CD4-positive, alpha-beta T cell treated with Interleukin-21 for 1 hour (primary cell): ENCODE data around the gene DYNLT5.
"Not testable (repeated sequence)": the region's sequence is repeated elsewhere in the genome, so short reads cannot be mapped to it uniquely, and the experiment has no call there.

ENCODE experiments used
- DNase-seq: peaks from one replicate; pipeline ENCODE4 v3.0.0-alpha.2; 2020

The DYNLT5 gene

DNA sequence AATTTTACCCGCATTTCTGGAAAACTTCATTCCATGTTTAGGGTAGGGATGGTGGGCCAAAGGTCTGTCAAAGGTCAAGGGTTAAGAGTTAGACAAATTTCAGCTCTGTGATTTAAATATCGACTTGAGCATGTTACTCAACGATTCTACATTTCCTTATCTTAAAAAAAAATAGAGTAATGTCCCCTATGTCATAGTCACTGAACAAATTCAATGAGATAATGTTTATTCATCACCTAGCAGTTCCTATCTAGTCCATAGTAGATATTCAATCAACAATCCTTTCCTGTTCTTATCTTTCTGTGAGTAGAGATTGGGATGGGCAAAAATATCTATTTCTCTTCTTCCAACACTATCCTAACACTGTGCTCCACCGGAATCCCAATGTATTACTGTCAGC is 1.1 kb upstream of the DYNLT5 start:
- DNase-seq: no peak

DNA sequence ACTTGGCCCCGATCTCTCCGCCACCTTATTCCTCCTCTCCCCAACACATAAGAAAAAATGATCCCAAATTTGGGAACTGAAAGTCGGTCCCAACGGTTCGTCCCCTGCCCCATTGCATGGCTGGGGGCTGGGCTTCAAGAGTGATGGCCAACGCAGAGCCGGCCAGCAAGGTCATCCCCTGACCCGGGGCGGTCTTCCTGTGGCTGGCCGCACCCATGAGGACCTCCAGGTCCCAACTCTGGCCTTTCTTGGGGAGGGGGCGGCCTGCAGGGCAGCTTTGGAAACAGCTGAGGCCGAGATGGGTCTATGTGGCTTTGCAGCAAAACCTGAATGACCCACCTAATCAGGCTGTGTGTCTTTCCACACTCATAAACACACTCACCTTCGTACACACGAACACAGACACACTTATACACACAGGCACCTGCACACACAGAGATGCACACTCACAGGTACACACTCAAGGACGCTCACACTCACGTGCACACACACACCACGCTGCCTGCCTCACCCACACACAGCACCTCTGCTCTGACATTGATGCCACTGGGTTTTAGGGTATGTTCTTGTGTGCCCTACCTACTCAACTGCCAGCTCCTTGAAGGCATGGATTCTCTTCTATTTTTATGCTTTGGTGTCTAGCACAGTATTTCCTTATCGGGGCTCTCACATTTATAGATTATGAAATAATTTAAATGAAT is 562 bp downstream of the DYNLT5 start:
- no peak for DNase-seq

DNA sequence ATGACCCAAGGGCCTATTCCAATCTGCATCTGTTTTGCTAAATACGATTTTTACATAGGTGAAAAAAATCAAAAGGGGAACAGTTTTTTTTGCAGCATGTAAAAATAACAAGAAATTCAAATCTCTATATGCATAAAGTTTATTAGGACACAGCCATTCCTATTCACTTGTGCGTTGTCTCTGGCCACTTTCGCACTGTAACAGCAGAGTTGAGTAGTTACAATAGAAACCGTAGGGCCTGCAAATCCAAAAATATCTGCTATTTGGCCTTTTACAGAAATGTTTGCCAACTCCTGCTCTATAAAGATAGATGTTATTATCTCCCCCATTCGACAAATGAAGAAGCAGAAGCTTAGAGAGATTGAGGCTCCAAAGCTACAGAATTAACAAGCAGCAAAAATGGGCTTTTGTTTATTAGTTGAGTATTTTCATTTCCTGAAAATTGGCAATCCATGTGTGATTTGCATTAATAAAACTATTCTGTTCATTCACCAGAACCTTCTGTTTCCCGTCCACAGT is 5.5 kb downstream of the DYNLT5 start:
- no peak for DNase-seq

DNA sequence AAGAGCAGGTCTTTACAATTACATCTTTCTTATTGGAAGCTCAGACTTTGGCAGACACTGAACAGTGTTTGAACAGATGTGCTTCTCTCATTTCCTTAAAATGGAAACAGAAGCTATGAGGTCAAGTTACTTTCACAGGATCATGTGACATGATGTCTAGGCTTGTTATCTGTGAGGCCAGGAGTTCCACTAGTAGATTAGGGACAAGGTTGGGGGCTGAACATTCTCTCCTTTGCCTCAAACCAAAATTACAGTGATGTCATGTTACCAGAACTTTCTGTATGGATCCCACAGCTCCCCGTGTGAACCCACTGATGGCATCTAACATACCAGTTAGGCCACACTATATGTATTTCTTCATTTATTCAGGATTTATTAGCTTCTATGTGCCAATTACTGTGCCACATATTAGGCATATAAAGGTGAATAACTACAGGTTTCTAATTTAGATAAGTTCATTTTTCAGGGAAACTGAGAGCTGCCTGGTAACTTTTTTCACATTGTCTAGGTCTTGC is 6.0 kb downstream of the DYNLT5 start:
- no peak for DNase-seq

DNA sequence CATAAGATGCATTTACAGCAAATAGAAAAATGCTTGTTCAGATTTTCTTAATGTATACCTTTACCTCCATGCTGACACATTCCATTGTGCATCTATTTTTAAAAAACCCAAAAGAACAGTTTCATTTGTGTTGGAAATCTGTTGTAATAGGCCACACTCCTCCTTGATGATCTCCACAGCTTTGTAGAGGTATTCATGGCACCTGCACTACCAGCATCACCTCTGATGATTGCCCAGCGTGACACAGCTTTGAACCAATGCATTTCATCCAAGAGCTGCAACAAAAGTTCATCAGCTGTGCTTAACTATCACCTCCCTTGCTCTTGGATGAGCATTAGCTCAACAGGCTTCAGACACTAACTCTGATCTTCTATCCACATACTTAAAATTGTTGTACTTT is 8.2 kb downstream of the DYNLT5 start:
- DNase-seq: no peak

DNA sequence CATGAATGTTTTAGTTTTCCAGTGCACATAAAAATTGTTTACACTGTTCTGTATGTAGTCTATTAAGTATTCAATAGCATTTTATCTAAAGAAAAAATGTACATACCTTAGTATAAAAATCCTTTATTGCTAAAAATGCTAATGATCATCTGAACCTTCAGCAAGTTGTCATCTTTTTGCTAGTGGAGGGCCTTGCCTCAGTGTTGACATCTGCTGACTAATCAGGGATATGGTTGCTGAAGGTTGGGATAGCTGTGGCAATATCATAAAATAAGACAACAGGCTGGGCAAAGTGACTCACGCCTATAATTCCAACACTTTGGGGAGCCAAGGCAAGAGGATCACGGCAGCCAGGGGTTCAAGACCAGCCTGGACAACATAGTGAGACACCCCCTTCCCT is 9.0 kb downstream of the DYNLT5 start:
- no peak for DNase-seq

DNA sequence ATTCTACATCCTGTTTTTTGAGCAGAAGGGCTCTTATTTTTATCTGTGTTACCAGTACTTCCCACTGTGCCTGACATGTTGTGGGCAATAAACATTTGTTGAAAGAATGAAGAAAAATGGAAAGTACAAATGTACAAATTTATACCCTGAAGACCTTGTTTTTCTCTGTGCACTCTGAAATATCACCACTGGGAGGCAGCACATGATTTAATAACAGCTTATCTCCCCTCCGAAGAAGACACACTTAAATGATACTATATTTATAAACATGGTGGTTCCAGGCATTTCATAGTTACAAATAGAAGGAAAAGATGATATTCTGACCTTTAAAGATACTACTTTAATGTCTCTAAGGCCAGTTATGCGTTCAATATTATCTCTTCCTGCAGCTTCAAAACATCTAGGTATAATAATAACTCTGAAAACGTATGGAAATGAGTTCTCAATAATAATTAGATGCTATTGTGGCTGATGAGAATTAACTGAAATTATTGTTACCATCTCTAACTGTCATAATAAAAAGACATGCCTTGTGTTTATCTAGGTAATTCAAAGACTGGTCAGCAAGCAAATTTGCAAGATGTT is 12.8 kb downstream of the DYNLT5 start:
- DNase-seq: peak; percentile 68

DNA sequence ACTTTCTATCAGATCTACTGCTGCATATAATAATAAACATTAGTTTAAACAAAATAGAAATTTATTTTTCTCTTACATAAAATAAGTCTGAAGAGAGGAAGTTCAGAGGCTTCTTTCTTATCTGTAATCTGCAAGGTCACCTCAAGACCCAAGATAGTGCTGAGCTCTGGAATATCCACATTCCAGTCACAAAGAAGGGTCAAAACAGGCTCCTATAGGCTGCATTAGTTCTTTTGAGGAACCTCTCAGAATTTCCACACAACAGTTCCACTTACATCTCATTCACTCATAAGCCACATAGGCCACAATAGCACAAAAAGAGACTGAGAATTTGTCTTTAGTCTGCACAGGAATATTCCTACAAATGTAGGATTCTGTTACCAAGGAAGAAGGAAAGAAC is 15.4 kb downstream of the DYNLT5 start:
- no peak for DNase-seq

DNA sequence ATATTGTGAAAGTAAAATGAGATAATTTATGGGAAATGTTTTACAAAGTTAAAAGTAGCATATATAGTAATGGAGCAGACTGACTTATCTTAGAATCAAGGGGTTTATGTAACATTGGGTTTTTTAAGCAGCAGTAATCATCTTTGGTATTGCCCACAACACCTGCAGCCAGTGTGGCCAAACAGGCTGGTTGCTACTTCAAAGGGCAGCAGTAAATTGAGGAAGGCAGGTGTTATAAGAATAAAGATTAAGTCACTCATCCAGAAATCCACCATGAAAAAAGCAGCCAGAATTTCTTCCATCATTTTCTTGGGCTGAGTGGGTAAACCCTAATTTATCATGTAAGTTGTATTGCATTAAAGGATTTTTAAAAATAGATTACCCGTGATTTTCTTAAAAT is 16.7 kb downstream of the DYNLT5 start:
- no peak for DNase-seq

DNA sequence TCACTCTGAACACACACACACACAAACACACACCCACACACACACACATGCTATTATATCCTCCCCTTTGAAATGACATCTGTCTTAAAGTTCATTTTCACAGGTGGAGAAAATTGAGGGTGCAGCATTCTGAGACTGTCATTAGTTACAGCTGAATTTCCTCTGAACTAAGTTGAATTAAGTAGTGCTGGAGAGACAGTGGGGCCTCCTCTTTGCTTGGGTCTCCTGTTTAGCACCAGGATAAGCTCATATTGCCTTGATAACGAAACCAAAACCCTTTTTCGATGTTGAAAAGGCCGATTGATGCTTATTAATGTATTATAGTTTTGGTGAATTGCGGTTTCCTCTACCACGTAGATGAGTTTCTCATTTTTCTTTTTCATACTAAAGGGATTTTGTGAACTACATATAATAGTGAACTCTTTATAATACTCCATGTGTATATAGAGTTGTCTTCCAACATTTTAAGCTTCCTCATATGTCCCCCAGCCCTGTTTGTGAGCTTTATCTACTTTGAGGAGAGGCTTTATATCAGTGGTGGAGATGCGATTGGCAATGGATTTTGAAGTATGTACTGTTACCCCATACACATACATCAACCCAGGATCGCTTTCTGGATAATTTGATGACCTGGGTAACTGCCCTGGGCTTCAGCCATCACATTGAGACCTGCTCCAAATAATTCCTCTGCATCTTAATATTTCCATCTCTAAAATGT is 17.4 kb downstream of the DYNLT5 start:
- peak; percentile 54 for DNase-seq

DNA sequence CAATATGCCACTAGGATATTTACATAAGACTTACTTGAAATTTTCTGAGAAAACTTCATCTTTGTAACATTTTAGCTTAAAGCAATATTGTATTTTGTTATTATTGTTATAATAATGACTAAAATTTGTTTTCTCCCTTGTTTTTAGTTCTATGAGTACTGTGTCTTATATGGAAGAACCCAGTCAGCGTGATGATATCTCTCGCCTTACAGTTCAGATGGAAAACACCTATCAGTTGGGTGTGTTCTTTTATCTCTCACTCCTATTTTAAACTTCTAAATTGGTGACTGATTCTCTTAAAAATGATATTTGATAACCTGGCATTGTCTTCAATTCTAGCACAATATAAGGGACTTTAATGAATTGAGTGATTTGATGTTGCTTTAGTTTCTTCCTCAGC is 18.0 kb downstream of the DYNLT5 start:
- no peak for DNase-seq

DNA sequence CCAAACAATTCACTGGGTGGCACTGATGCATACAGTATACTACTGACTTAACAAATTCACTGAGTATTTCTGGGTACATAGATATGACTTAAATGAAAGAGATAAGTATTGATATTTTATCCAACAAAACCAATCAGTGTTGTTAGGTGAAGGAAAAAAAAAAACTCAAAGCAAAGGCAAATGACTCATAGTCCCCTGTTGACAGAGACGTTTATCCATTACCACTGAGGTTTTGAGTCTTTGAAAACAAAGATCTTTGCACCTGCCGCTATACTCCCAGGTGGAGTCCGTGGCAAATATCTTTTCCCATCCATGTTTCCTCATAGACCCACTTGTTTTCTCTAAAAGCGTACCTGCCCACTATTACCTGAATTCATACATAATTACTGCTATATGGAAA is 18.4 kb downstream of the DYNLT5 start:
- no peak for DNase-seq

DNA sequence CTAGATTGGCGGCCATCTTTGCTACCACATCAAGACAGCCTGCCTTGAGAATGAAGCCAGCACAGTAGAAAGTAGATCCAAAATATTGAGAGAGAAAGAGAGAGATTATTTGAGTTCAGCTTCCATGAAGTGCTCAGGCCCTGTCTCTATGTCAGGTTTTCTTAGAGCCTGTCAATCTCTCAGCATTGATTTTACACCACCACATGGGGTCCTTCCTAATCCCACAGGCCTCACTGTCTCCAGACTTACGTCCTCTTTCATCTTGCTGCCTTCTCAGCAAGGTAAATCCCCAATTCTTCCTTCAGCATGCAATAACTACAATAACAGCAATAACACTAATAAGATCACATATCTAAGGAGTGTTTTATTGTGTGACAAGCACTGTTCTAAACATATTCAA is 21.0 kb downstream of the DYNLT5 start:
- DNase-seq: no peak

DNA sequence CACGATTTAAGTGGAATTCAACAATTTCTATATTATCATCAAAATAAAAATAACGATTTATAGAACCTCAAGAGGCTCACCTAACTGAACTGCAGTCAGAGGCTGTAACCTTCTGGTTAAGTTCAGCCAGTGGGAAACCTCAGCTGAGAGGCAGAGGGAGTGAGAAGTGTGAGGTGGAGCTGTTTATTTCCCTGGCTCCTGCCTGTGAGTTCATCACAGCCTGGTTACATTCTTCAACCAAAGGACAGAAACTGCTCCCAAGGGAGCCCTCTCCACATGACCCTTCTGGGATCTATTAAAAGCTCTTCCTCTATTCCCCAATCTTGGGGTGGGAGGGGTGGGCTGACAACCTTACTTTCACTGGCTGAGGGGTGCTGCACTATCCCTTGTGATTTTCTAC is 22.2 kb downstream of the DYNLT5 start:
- no peak for DNase-seq

DNA sequence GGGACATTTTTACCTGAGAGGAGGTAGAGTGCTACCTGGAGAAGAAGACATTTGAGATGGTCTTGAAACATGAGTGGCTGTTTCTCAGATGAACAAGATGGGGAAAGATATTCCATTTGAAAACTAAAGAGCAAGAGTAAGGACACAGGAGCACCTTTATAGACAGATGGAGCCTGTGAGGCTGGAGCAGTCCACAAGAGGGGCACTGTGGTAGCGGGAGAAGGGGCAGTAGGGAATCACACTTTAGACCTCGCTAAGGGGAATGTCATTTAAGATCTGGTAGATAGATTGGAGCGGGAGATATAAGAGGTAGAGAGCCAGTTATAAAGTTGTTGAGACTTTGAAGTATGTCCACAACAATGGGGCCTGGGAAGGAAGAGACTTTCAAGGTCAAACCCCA is 23.4 kb downstream of the DYNLT5 start:
- no peak for DNase-seq

DNA sequence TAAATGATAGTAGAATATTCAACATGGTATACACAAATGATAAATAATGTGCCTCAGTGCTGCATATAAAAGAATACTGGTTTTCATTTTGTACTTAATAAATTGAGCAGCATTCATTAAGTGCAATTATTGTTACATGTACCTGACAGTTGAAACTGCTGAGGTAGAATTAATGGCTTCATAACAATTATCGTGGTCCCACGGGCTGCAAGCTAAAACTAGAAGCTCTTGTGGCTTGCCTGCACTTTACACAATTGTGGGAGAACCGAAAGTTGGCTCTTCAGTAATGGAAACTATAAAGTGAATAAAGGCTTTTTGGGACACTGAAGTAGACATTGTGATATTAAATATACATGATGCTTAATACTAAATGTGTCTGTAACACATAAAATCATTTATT is 25.6 kb downstream of the DYNLT5 start:
- no peak for DNase-seq

DNA sequence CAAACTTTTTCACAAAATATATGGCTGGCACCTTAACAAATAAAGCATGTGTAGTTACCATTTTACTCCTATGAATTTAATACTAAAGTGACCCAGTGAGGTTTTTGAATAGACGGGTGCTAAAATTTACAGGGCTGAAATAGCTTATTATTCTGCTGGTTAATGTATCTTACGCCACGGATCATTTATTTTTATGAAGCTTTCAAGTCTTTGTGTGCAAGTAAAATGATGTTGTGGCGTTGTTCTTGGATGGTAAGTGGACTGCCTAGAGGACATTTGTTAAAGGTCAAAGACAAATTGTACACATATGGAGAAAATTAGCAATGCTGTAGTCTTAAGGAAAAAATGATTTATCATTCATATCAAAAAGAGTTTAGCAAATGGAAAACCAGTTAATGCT is 26.0 kb downstream of the DYNLT5 start:
- no peak for DNase-seq

DNA sequence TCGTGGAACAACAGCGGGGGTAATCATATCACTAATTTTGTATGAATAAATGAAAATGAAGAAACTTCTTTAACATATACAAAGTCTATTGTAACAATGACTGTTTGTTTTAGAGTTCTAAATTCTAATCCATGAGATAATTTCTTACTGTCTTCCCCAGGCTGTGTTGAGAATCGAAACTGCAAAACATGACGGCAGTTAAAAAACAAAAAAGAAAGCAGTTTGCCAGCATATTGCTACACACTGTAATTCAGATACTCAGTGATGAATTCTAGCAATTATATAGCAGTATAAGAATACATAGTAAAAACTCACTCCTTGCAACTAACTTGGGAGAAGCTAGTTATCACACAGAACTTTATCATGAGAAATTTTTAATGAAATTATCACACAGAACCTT is 26.7 kb downstream of the DYNLT5 start:
- no peak for DNase-seq

DNA sequence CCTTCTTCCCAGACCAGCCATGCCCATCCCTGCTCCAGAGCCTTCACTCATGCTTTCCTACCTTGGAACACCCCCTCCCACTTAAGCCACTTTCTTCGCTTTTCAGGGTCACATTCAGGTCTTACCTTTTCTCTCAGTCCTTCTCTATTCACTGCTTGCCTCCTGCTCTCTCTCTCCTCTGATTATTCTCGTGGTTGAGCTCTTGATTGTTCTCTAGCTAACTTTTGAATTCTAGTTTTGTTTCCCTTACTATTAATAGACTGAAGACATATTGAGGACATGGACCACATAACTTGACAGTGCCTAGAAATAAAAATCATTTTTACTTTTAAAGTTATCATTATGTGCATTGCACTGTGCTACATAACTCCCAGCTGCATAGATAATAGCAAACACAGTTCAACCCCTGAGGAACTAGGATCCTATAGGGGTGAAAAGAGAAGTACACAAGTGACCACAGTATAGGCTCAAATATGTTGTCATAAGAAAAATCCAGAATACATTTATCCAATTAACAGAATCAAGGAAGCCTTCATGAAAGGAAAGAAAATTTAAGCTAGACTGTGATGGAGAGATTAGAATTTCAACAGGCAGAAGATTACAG is 27.3 kb downstream of the DYNLT5 start:
- DNase-seq: no peak

DNA sequence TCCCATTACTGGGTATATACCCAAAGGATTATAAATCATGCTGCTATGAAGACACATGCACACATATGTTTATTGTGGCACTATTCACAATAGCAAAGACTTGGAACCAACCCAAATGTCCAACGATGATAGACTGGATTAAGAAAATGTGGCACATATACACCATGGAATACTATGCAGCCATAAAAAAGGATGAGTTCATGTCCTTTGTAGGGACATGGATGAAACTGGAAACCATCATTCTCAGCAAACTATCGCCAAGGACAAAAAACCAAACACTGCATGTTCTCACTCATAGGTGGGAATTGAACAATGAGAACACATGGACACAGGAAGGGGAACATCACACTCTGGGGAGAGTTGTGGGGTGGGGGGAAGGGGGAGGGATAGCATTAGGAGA is 33.5 kb downstream of the DYNLT5 start:
- DNase-seq: not testable (repeated sequence)

DNA sequence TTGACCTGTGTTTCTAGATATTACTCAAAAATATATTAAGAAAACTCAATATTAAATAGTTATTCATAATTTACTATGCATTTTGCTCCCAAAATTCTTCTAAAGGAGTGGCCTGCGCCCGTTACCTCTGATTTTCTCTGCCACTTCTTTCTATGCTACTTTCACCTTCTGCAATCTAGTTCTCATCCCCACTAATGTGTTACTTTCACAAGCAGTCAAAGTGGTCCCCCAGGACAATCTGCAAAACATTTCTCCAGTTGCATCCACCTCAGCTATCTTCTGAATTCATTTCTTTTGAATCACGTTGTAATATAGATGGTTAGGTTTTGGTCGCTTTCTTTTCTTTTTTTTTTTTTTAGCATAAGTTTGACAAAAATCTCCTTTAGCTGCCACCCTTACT is 35.4 kb downstream of the DYNLT5 start:
- no peak for DNase-seq

DNA sequence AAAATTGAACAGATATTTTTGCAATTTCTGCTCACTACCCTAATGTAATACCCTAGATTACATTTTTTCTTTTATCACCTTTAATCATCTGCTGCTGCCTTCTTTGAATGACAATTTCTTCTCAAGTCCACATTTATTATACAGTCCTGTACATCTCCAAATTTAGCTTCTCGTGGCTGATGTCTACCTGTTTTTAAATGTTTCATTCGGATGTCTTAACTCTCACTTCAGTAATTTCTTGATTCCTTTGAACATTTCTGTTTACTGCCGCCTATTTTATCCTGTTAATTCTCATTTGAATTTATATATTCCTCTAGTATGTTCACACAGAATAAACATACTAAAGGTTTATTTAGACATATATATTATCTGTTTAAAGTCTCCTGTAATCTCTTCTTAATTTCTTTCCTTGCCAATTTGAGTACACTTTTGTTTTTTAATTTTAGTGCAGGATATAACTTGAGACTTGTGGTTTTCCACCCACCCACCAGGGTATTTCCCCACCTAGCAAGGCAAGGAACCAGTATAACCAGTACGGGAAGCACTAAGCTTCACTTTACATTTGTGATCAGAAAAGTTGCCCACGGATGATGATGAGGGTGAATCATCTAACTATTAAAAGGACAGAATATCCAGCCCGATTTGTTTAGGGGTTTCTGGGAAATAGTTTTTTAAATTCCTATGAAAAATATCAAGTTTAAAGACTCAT is 36.1 kb downstream of the DYNLT5 start:
- peak; percentile 49 for DNase-seq
